GM23338 (cell line): ENCODE data around the gene TBCEL. TPM values are rescaled to one million over a fixed set of nuclear protein-coding genes. Genes with fewer than 3 reads are reported as not detected.

ENCODE experiments used
- ATAC-seq: fragments of 200-7000 bp; cut with Tn5 transposase; 3 replicates; pipeline ENCODE4 v1.9.1; 2020
- DNase-seq: peaks from one replicate; pipeline ENCODE4 v3.0.0-alpha.2; 2015; ENCODE audit warnings: low spot score
- H2AFZ ChIP-seq: fragments of 200-600 bp; sonication (generic); 2 replicates; pipeline ENCODE4 v1.8.0; 2016; ENCODE audit warnings: antibody characterized with exemption, mild to moderate bottlenecking, moderate library complexity
- H3F3A ChIP-seq: fragments of 200-600 bp; sonication (generic); replicated peaks from 2 replicates; pipeline ENCODE4 v1.8.0; 2017; ENCODE audit warnings: antibody characterized with exemption, mixed run types, low read depth
- H3K27ac ChIP-seq: fragments of 200-600 bp; sonication (generic); 2 replicates; pipeline ENCODE4 v1.6.1; 2016; ENCODE audit warnings: low read depth
- H3K27me3 ChIP-seq: fragments of 200-600 bp; sonication (generic); 2 replicates; pipeline ENCODE4 v1.8.0; 2016; ENCODE audit warnings: mild to moderate bottlenecking, mixed run types, moderate library complexity; ENCODE audit not compliant: insufficient read depth
- H3K36me3 ChIP-seq: fragments of 200-600 bp; sonication (generic); 2 replicates; pipeline ENCODE4 v1.8.0; 2016; ENCODE audit warnings: mild to moderate bottlenecking; ENCODE audit not compliant: insufficient read depth
- H3K4me1 ChIP-seq: fragments of 200-600 bp; sonication (generic); 2 replicates; pipeline ENCODE4 v1.8.0; 2016; ENCODE audit warnings: mild to moderate bottlenecking, moderate library complexity; ENCODE audit not compliant: insufficient read depth
- H3K4me2 ChIP-seq: fragments of 200-600 bp; sonication (generic); 2 replicates; pipeline ENCODE4 v1.7.1; 2017; ENCODE audit warnings: mixed run types
- H3K4me3 ChIP-seq: fragments of 200-600 bp; sonication (generic); 2 replicates; pipeline ENCODE4 v1.6.1; 2016; ENCODE audit warnings: mixed run types
- H3K79me2 ChIP-seq: fragments of 200-600 bp; sonication (generic); replicated peaks from 2 replicates; pipeline ENCODE4 v1.8.0; 2017; ENCODE audit warnings: mild to moderate bottlenecking; ENCODE audit not compliant: insufficient read depth
- H3K9me2 ChIP-seq: fragments of 200-600 bp; sonication (generic); 2 replicates; pipeline ENCODE4 v1.8.0; 2017; ENCODE audit not compliant: insufficient read depth
- H4K20me1 ChIP-seq: fragments of 200-600 bp; sonication (generic); replicated peaks from 2 replicates; pipeline ENCODE4 v1.8.0; 2017; ENCODE audit warnings: mild to moderate bottlenecking; ENCODE audit not compliant: insufficient read depth
- H3K27ac Mint-ChIP-seq: 2 replicates; pipeline ENCODE4 v1.8.0; 2020; ENCODE audit warnings: inconsistent platforms, mild to moderate bottlenecking, moderate library complexity, mixed read lengths
- H3K27me3 Mint-ChIP-seq: 3 replicates; pipeline ENCODE4 v1.8.0; 2022; ENCODE audit warnings: low read depth, mild to moderate bottlenecking, moderate library complexity, mixed read lengths, inconsistent platforms; ENCODE audit not compliant: insufficient read depth, poor library complexity
- H3K36me3 Mint-ChIP-seq: 3 replicates; pipeline ENCODE4 v1.8.0; 2021; ENCODE audit warnings: low read depth, mild to moderate bottlenecking, inconsistent platforms, moderate library complexity, mixed read lengths
- H3K4me1 Mint-ChIP-seq: 3 replicates; pipeline ENCODE4 v1.8.0; 2020; ENCODE audit warnings: mild to moderate bottlenecking, inconsistent platforms, mixed read lengths
- H3K4me3 Mint-ChIP-seq: 3 replicates; pipeline ENCODE4 v1.8.0; 2021; ENCODE audit warnings: moderate library complexity, mild to moderate bottlenecking, inconsistent platforms, mixed read lengths
- H3K9me3 Mint-ChIP-seq: 3 replicates; pipeline ENCODE4 v1.8.0; 2020; ENCODE audit warnings: moderate library complexity, mild to moderate bottlenecking, inconsistent platforms, mixed read lengths
- CREB1 ChIP-seq: fragments of 250-450 bp; sonication (Bioruptor Pico); IDR thresholded peaks from 2 replicates; pipeline ENCODE4 v1.5.0; 2020; ENCODE audit warnings: low read depth, mild to moderate bottlenecking, moderate library complexity
- CTCF ChIP-seq, 2 experiments: fragments of 200-600 bp in 1 of 2; sonication (generic) in 1 of 2; conservative IDR thresholded peaks; 2 replicates each; pipeline versions ENCODE4 v1.5.1 to v1.6.1; 2016 to 2017; ENCODE audit warnings: antibody characterized with exemption in 2 of 2, low read depth in 2 of 2, mild to moderate bottlenecking in 2 of 2, moderate library complexity in 1 of 2
- ETS1 ChIP-seq: IDR thresholded peaks from 2 replicates; pipeline ENCODE4 v1.6.1; 2016; ENCODE audit warnings: antibody characterized with exemption
- EZH2 ChIP-seq: fragments of 200-600 bp; sonication (generic); IDR thresholded peaks from one replicate; pipeline ENCODE4 v1.8.0; 2017; ENCODE audit warnings: antibody characterized with exemption, mild to moderate bottlenecking, low read depth; ENCODE audit not compliant: unreplicated experiment
- EZH2phosphoT487 ChIP-seq: fragments of 200-600 bp; sonication (generic); IDR thresholded peaks from one replicate; pipeline ENCODE4 v1.8.1; 2018; ENCODE audit warnings: antibody characterized with exemption; ENCODE audit not compliant: unreplicated experiment
- JUNB ChIP-seq: IDR thresholded peaks from one replicate; pipeline ENCODE4 v1.6.1; 2016; ENCODE audit warnings: antibody characterized with exemption; ENCODE audit not compliant: unreplicated experiment
- NANOG ChIP-seq: IDR thresholded peaks from 2 replicates; pipeline ENCODE4 v1.6.1; 2016; ENCODE audit warnings: antibody characterized with exemption, borderline replicate concordance
- POLR2AphosphoS5 ChIP-seq: IDR thresholded peaks from 2 replicates; pipeline ENCODE4 v1.6.1; 2016; ENCODE audit warnings: antibody characterized with exemption, low read depth
- REST ChIP-seq: IDR thresholded peaks from one replicate; pipeline ENCODE4 v1.6.1; 2018; ENCODE audit warnings: antibody characterized with exemption; ENCODE audit not compliant: unreplicated experiment
- STAT1 ChIP-seq: IDR thresholded peaks from one replicate; pipeline ENCODE4 v1.6.1; 2016; ENCODE audit warnings: antibody characterized with exemption; ENCODE audit not compliant: unreplicated experiment
- ZNF114 ChIP-seq: fragments of 250-450 bp; sonication (Bioruptor Pico); IDR thresholded peaks from 2 replicates; pipeline ENCODE4 v1.5.0; 2020; ENCODE audit warnings: mild to moderate bottlenecking, moderate library complexity
- ZNF331 ChIP-seq: fragments of 250-450 bp; sonication (Bioruptor Pico); IDR thresholded peaks from 2 replicates; pipeline ENCODE4 v1.5.0; 2020; ENCODE audit warnings: low read depth, mild to moderate bottlenecking, moderate library complexity
- polyA plus RNA-seq: library from polyadenylated mRNA; unstranded; fragments of >200 nt; fragmentation: Nextera tagmentation; extraction: Ambion mirVana; gene quantifications from 2 replicates; pipeline ENCODE4 v1.2.1, GENCODE V29; 2016
- total RNA-seq: library from RNA; depleted of rRNA; stranded (reverse); fragments of >200 nt; shearing (Covaris generic); gene quantifications from 2 replicates; pipeline ENCODE4 v1.2.3, GENCODE V29; 2014
- TF ChIP-seq, protein P1 (sequence below): fragments of 250-450 bp; sonication (Bioruptor Pico); IDR thresholded peaks from 2 replicates; pipeline ENCODE4 v1.5.0; 2020; ENCODE audit warnings: mild to moderate bottlenecking, moderate library complexity

Gene TBCEL
- total and polyA plus RNA-seq, 2 experiments from 2014 or later: 5.4 to 16.2 TPM

- Mint-ChIP-seq H3K36me3 (no peaks in the 10 kb centered on the region), H3K4me3 (no peak overlapping the region), H3K4me1 (peaks cover 5% of the 10 kb centered on the region), H3K27me3 (no peaks in the 10 kb centered on the region), H3K9me3 (no peaks in the 10 kb centered on the region), H3K27ac (no peak overlapping the region)
- Histone ChIP-seq H3K4me3 (no peak overlapping the region), H3K4me1 (peaks cover 11% of the 10 kb centered on the region), H3F3A (no peaks in the 10 kb centered on the region), H3K79me2 (no peaks in the 10 kb centered on the region), H3K9me2 (no peaks in the 10 kb centered on the region), H2AFZ (no peak overlapping the region), H3K4me2 (no peak overlapping the region), H3K27me3 (no peaks in the 10 kb centered on the region), H3K36me3 (no peaks in the 10 kb centered on the region), H3K27ac (no peak overlapping the region), H4K20me1 (no peaks in the 10 kb centered on the region)
- no peak for DNase-seq
- no peak for TF ChIP-seq REST
- TF ChIP-seq ETS1: no peak
- no peak for TF ChIP-seq STAT1
- no peak for TF ChIP-seq EZH2
- TF ChIP-seq, protein P1, sequence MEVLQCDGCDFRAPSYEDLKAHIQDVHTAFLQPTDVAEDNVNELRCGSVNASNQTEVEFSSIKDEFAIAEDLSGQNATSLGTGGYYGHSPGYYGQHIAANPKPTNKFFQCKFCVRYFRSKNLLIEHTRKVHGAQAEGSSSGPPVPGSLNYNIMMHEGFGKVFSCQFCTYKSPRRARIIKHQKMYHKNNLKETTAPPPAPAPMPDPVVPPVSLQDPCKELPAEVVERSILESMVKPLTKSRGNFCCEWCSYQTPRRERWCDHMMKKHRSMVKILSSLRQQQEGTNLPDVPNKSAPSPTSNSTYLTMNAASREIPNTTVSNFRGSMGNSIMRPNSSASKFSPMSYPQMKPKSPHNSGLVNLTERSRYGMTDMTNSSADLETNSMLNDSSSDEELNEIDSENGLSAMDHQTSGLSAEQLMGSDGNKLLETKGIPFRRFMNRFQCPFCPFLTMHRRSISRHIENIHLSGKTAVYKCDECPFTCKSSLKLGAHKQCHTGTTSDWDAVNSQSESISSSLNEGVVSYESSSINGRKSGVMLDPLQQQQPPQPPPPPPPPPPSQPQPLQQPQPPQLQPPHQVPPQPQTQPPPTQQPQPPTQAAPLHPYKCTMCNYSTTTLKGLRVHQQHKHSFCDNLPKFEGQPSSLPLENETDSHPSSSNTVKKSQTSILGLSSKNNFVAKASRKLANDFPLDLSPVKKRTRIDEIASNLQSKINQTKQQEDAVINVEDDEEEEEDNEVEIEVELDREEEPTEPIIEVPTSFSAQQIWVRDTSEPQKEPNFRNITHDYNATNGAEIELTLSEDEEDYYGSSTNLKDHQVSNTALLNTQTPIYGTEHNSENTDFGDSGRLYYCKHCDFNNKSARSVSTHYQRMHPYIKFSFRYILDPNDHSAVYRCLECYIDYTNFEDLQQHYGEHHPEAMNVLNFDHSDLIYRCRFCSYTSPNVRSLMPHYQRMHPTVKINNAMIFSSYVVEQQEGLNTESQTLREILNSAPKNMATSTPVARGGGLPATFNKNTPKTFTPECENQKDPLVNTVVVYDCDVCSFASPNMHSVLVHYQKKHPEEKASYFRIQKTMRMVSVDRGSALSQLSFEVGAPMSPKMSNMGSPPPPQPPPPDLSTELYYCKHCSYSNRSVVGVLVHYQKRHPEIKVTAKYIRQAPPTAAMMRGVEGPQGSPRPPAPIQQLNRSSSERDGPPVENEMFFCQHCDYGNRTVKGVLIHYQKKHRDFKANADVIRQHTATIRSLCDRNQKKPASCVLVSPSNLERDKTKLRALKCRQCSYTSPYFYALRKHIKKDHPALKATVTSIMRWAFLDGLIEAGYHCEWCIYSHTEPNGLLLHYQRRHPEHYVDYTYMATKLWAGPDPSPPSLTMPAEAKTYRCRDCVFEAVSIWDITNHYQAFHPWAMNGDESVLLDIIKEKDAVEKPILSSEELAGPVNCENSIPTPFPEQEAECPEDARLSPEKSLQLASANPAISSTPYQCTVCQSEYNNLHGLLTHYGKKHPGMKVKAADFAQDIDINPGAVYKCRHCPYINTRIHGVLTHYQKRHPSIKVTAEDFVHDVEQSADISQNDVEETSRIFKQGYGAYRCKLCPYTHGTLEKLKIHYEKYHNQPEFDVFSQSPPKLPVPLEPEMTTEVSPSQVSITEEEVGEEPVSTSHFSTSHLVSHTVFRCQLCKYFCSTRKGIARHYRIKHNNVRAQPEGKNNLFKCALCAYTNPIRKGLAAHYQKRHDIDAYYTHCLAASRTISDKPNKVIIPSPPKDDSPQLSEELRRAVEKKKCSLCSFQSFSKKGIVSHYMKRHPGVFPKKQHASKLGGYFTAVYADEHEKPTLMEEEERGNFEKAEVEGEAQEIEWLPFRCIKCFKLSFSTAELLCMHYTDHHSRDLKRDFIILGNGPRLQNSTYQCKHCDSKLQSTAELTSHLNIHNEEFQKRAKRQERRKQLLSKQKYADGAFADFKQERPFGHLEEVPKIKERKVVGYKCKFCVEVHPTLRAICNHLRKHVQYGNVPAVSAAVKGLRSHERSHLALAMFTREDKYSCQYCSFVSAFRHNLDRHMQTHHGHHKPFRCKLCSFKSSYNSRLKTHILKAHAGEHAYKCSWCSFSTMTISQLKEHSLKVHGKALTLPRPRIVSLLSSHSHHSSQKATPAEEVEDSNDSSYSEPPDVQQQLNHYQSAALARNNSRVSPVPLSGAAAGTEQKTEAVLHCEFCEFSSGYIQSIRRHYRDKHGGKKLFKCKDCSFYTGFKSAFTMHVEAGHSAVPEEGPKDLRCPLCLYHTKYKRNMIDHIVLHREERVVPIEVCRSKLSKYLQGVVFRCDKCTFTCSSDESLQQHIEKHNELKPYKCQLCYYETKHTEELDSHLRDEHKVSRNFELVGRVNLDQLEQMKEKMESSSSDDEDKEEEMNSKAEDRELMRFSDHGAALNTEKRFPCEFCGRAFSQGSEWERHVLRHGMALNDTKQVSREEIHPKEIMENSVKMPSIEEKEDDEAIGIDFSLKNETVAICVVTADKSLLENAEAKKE (CRISPR knock-in tag): no peak
- TF ChIP-seq CTCF (conservative IDR thresholded peaks at IDR 0.05; ENCODE audit: low read depth in 2 of 2): no peak
- no peak for TF ChIP-seq ZNF114 (CRISPR knock-in tag)
- TF ChIP-seq ZNF331: no peak
- TF ChIP-seq JUNB: no peak
- no peak for TF ChIP-seq POLR2AphosphoS5
- TF ChIP-seq CREB1 (CRISPR knock-in tag): no peak
- TF ChIP-seq NANOG: no peak
- TF ChIP-seq EZH2phosphoT487: no peak
- no peak for ATAC-seq
Observed at GRCh38 chr11:120995184-120995583, 28.7 kb upstream of the TBCEL start.
